ENCODE data around the gene TRIM71. TPM values are rescaled to one million over a fixed set of nuclear protein-coding genes. Genes with fewer than 3 reads are reported as not detected.

TRIM71 gene
- total and polyA plus RNA-seq, 2 of the 13 experiments (the other 11 are each of a cell fraction or from before 2014, with no cell fraction given): 21.7 to 76.9 TPM

DNA sequence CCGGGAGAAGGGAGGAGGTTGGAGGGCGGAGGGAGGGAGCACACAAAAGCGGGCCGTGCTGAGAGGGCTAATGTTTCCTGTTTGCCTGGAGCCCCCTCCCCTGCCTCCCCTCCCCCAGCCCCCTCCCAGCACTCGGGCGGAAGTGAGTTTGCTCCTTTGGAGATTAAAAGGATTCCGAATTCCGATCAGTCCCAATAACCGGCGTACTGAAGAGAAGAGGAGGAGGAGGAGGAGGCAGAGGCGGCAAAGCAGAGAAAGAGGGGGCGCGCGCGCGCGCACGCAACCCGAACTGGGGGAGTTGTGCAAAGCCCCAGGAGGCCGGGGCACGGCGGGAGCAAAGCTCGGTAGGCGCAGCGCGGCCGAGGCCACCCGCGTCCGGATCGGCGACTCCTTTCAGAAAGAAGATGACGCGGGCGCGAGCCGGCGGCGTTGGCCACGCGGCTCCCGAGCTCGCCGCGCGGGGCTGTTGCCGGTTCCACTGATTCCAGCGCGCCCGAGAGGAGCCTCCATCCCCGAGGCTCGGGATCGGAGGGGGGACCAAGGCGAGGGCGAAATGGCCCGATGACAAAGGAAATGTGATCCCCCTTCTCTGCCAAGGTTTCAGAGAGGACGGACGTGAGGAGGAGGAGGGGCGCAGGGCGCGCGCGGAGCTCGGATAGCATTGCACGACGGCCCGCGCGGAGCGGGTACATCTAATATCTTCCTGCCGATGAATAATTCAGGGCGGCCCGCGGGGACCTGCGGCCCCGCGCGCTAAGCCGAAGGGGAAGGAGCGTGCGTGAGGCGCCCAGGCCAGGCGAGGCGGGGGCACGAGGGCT, 1.1 kb upstream of the TRIM71 start (continued):
- TF ChIP-seq, protein P1, sequence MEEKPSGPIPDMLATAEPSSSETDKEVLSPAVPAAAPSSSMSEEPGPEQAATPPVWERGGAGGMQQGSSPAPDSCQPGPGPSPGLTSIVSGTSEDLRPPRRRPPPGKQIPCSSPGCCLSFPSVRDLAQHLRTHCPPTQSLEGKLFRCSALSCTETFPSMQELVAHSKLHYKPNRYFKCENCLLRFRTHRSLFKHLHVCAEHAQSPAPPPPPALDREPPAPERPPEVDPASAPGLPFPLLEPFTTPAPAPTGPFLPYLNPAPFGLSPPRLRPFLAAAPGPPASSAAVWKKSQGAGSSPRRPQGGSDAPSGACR (CRISPR knock-in tag; IDR thresholded peaks at IDR 0.05): no peak
- no peak for TF ChIP-seq GPN1 (CRISPR knock-in tag; IDR thresholded peaks at IDR 0.05; ENCODE audit: borderline replicate concordance)
- peak; percentile 75 for TF ChIP-seq SAP130 (CRISPR knock-in tag; IDR thresholded peaks at IDR 0.05; ENCODE audit: low read depth)
- no peak for TF ChIP-seq CENPT (CRISPR knock-in tag; IDR thresholded peaks at IDR 0.05; ENCODE audit: low read depth)
- TF ChIP-seq ZNF331 (CRISPR knock-in tag; IDR thresholded peaks at IDR 0.05): no peak
- TF ChIP-seq AKAP8 (CRISPR knock-in tag; IDR thresholded peaks at IDR 0.05): no peak
- TF ChIP-seq, protein P2, sequence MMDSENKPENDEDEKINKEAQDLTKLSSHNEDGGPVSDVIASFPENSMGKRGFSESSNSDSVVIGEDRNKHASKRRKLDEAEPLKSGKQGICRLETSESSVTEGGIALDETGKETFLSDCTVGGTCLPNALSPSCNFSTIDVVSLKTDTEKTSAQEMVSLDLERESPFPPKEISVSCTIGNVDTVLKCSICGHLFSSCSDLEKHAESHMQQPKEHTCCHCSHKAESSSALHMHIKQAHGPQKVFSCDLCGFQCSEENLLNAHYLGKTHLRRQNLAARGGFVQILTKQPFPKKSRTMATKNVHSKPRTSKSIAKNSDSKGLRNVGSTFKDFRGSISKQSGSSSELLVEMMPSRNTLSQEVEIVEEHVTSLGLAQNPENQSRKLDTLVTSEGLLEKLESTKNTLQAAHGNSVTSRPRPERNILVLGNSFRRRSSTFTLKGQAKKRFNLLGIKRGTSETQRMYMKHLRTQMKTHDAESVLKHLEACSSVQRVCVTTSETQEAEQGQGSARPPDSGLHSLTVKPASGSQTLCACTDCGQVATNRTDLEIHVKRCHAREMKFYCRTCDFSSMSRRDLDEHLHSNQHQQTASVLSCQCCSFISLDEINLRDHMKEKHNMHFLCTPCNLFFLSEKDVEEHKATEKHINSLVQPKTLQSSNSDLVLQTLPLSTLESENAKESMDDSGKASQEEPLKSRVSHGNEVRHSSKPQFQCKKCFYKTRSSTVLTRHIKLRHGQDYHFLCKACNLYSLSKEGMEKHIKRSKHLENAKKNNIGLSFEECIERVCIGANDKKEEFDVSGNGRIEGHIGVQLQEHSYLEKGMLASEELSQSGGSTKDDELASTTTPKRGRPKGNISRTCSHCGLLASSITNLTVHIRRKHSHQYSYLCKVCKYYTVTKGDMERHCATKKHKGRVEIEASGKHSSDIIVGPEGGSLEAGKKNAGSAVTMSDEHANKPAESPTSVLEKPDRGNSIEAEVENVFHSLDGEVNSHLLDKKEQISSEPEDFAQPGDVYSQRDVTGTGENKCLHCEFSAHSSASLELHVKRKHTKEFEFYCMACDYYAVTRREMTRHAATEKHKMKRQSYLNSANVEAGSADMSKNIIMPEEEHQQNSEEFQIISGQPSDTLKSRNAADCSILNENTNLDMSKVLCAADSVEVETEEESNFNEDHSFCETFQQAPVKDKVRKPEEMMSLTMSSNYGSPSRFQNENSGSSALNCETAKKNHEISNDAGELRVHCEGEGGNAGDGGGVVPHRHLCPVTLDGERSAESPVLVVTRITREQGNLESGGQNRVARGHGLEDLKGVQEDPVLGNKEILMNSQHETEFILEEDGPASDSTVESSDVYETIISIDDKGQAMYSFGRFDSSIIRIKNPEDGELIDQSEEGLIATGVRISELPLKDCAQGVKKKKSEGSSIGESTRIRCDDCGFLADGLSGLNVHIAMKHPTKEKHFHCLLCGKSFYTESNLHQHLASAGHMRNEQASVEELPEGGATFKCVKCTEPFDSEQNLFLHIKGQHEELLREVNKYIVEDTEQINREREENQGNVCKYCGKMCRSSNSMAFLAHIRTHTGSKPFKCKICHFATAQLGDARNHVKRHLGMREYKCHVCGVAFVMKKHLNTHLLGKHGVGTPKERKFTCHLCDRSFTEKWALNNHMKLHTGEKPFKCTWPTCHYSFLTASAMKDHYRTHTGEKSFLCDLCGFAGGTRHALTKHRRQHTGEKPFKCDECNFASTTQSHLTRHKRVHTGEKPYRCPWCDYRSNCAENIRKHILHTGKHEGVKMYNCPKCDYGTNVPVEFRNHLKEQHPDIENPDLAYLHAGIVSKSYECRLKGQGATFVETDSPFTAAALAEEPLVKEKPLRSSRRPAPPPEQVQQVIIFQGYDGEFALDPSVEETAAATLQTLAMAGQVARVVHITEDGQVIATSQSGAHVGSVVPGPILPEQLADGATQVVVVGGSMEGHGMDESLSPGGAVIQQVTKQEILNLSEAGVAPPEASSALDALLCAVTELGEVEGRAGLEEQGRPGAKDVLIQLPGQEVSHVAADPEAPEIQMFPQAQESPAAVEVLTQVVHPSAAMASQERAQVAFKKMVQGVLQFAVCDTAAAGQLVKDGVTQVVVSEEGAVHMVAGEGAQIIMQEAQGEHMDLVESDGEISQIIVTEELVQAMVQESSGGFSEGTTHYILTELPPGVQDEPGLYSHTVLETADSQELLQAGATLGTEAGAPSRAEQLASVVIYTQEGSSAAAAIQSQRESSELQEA (CRISPR knock-in tag; IDR thresholded peaks at IDR 0.05; ENCODE audit: not compliant biosample characterization): no peak
- TF ChIP-seq HMG20A (CRISPR knock-in tag; IDR thresholded peaks at IDR 0.05; ENCODE audit: borderline replicate concordance): peak; percentile 9; the same call in 1 of the 2 replicates
- TF ChIP-seq, protein P3, sequence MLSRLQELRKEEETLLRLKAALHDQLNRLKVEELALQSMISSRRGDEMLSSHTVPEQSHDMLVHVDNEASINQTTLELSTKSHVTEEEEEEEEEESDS (CRISPR knock-in tag; IDR thresholded peaks at IDR 0.05; ENCODE audit: borderline replicate concordance): no peak
- no peak for TF ChIP-seq ATF1 (CRISPR knock-in tag; IDR thresholded peaks at IDR 0.05)
- TF ChIP-seq, protein P4, sequence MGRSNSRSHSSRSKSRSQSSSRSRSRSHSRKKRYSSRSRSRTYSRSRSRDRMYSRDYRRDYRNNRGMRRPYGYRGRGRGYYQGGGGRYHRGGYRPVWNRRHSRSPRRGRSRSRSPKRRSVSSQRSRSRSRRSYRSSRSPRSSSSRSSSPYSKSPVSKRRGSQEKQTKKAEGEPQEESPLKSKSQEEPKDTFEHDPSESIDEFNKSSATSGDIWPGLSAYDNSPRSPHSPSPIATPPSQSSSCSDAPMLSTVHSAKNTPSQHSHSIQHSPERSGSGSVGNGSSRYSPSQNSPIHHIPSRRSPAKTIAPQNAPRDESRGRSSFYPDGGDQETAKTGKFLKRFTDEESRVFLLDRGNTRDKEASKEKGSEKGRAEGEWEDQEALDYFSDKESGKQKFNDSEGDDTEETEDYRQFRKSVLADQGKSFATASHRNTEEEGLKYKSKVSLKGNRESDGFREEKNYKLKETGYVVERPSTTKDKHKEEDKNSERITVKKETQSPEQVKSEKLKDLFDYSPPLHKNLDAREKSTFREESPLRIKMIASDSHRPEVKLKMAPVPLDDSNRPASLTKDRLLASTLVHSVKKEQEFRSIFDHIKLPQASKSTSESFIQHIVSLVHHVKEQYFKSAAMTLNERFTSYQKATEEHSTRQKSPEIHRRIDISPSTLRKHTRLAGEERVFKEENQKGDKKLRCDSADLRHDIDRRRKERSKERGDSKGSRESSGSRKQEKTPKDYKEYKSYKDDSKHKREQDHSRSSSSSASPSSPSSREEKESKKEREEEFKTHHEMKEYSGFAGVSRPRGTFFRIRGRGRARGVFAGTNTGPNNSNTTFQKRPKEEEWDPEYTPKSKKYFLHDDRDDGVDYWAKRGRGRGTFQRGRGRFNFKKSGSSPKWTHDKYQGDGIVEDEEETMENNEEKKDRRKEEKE (IDR thresholded peaks at IDR 0.05): no peak
- no peak for TF ChIP-seq ZNF30 (CRISPR knock-in tag; IDR thresholded peaks at IDR 0.05)
- TF ChIP-seq SMAD1 (CRISPR knock-in tag; IDR thresholded peaks at IDR 0.05; ENCODE audit: borderline replicate concordance, low read depth): no peak
- TF ChIP-seq LCORL (IDR thresholded peaks at IDR 0.05): no peak
- no peak for TF ChIP-seq LCORL (CRISPR knock-in tag; IDR thresholded peaks at IDR 0.05)

Data from HepG2 (cell line).